ENCODE measurements around the gene CELF2.

CELF2 gene

DNA sequence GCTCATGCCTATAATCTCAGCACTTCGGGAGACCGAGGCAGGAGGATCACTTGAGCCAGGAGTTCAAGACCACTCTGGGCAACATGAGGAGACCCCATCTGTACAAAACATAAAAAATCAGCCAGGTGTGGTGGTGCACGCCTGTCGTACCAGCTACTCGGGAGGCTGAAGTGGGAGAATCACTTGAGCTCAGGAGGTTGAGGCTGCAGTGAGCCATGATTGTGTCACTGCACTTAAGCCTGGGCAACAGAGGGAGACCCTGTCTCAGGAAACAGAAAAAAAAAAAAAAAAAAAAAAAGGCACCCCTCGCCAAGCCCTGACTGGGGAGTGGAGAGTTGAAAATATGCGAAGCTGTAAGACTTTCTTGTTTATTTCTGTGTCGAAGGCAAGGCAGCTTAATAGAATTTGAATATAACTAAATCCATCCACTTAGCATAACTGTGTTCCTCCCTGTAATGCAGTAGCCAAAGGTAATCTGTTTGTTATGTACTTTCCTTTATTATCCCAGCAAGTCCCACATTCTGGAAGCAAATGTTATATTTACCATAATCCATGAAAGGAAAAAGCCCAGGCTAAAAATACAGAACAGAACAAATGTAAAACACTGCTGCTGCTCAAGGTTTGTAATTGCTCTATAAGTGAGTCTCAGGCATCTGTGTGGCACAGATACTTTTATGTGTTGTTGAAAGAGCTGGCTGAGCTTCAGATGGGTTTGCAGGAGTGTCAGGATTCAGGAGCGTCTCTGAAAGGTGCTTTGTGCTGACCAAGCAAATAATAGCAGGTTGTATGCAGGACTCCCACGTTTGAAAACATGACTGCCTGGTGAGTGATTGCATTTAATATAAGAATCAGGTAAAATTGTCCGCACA, 127.2 kb downstream of the CELF2 start:
- no peak overlapping the region for H3K4me3 ChIP-seq (ENCODE audit: low read depth, low read length)
- DNase-seq (ENCODE audit: low read depth, low spot score): no peak
- CTCF ChIA-PET: no interaction called here
- POLR2A ChIA-PET: no interaction called here
- TF ChIP-seq, protein P1, sequence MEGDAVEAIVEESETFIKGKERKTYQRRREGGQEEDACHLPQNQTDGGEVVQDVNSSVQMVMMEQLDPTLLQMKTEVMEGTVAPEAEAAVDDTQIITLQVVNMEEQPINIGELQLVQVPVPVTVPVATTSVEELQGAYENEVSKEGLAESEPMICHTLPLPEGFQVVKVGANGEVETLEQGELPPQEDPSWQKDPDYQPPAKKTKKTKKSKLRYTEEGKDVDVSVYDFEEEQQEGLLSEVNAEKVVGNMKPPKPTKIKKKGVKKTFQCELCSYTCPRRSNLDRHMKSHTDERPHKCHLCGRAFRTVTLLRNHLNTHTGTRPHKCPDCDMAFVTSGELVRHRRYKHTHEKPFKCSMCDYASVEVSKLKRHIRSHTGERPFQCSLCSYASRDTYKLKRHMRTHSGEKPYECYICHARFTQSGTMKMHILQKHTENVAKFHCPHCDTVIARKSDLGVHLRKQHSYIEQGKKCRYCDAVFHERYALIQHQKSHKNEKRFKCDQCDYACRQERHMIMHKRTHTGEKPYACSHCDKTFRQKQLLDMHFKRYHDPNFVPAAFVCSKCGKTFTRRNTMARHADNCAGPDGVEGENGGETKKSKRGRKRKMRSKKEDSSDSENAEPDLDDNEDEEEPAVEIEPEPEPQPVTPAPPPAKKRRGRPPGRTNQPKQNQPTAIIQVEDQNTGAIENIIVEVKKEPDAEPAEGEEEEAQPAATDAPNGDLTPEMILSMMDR (IDR thresholded peaks at IDR 0.05; ENCODE audit: insufficient read depth, low read length, missing control alignments): no peak

DNA sequence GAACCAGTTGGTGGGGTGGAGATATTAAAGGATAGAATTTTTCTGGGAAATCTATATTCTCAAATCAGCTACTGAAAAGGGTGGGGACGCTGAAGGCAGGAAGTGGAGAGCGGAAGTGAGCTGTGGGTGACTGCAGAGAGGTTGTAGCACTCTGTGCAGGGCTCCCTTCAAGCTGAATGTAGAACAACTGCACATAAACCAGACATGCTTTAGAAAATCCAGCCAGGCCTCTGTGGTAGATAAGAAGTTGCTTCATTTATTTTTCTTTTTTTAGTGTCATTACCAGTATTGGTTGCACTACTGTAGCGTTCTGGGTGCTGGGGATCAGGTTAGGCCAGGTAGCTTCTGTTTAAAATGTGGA, 127.8 kb downstream of the CELF2 start:
- ChIA-PET CTCF (no interaction called here), POLR2A (no interaction called here)
- TF ChIP-seq, protein P1 (IDR thresholded peaks at IDR 0.05; ENCODE audit: insufficient read depth, low read length, missing control alignments): no peak

DNA sequence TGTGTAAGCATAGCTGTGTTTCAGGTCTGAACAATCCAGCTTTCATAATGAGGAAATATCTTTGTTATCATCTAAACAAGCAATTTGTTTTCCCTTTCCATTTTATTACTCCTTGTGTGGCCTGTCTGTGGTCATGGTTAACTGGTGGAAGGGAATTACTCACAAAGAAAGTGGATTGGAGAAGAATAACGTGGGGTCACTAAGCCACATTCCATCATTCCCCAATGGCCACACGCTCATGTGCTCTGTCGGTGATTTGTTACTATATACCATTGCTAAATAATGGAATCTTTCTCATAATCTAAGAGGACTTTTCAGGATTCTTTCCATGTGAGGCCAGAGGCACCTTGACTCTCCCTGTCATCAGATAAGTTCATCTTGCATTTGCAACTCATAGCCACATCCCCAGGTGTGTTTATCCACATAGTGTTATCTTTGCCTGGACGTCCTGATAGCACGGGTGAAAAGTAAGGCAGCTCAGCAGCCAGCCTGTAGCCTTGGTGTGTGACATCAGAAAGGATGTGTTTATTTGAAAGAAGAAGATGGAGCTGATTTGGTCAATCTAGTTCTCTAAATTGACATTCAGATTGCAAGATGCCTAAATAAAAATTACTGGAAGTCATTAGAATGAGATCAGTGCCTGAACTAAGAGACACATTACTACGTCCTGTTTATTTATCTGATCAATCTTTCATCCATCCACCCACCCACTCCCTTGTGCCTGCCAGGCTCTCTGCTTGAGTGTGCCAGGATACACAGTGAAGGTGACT, 128.9 kb downstream of the CELF2 start:
- CTCF ChIA-PET: no interaction called here
- POLR2A ChIA-PET: no interaction called here

More for the DNA sequence above, 127.8 kb downstream of the CELF2 start:
- no peak for DNase-seq (ENCODE audit: low read depth, low spot score)
- no peak overlapping the region for H3K4me3 ChIP-seq (ENCODE audit: low read depth, low read length)

DNA sequence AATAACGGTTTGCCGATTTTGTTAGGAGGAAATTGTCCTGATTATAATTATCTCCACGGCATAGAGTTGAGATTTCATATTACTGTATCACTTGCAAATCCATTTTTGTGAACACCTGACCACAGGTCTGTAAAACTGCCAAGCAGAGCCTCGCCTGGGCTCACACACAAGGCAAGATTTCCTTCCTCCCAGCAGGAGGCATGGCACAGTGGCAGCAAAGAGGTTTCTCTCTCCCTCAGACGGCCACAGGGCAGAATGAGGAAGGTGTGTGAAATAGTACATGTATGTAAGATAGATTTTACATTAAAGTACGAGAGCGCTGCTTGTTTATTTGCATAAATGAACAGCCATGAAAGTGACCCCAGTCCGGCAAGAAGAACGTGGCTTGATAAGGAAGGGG, 130.1 kb downstream of the CELF2 start:
- POLR2A ChIA-PET: no interaction called here

More for the DNA sequence above, 128.9 kb downstream of the CELF2 start:
- H3K4me3 ChIP-seq (ENCODE audit: low read depth, low read length): no peak overlapping the region
- no peak for DNase-seq (ENCODE audit: low read depth, low spot score)
- TF ChIP-seq, protein P1 (IDR thresholded peaks at IDR 0.05; ENCODE audit: insufficient read depth, low read length, missing control alignments): no peak

DNA sequence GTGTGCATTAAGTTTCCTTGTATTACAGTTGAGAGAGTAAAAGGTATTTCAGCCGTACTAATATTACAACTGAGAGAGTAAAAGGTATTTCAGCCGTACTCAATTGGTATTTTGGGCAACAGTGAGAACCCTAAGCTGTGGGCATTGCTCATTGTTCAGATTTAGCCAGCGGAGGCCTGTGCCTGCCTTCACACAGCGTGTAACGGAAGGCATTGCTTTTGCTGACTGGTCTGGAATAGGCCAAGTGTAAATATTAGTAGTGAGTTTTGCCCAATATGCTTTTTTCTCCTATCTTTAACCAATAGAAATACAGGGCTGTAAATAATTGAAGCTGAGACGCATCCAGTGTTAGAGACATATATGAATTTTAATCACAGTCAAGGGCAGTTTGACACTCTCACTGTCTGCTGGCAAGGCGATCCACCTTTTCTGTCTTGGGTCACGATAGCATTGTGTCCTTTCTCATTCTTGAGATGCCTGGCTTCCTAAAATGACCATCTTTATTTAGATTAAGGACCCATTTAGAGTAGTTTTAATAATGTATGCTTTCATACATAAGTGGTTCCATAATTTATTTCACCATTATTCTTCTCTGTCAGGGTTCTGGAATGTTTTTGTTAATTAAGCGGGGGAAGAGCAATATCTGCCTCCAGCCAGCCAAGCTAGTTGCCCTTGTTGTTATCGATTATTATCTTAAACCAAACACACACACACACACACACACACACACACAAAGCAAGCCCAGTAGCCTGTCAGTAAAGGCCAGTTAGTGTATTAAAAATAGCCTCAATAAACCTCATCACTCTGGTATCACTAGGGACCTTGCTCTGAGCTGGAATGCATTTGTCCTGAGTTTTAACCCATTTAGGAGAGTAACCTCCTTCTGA, 130.7 kb downstream of the CELF2 start:
- ChIA-PET CTCF (interaction anchor here (0.6 to 1.1 kb wide), 2 partner anchors 9 to 19 kb away, joined by 3 read pairs; no protein-coding TSS in a partner anchor), POLR2A (no interaction called here)
- TF ChIP-seq, protein P1 (IDR thresholded peaks at IDR 0.05; ENCODE audit: insufficient read depth, low read length, missing control alignments): no peak
- no peak overlapping the region for H3K4me3 ChIP-seq (ENCODE audit: low read depth, low read length)
- DNase-seq (ENCODE audit: low read depth, low spot score): no peak

More for the DNA sequence above, 130.1 kb downstream of the CELF2 start:
- CTCF ChIA-PET: no interaction called here
- DNase-seq (ENCODE audit: low read depth, low spot score): no peak
- H3K4me3 ChIP-seq (ENCODE audit: low read depth, low read length): no peak overlapping the region
- TF ChIP-seq, protein P1 (IDR thresholded peaks at IDR 0.05; ENCODE audit: insufficient read depth, low read length, missing control alignments): no peak
